Trophoblast cell (in vitro differentiated cells and primary cell): ENCODE results near the gene OARD1.

Experiments used
- DNase-seq, 2 donors: peaks; one replicate each; pipeline ENCODE4 v3.0.0-alpha.2; 2016
- H2AFZ ChIP-seq: 2 replicates; pipeline ENCODE4 v1.6.1; 2013; ENCODE audit warnings: low read length, moderate library complexity, mild to moderate bottlenecking; ENCODE audit not compliant: insufficient read depth, poor library complexity
- H2AK5ac ChIP-seq: 2 replicates; pipeline ENCODE4 v1.6.1; 2013; ENCODE audit warnings: mild to moderate bottlenecking, low read length
- H2BK120ac ChIP-seq: 2 replicates; pipeline ENCODE4 v1.6.1; 2013; ENCODE audit warnings: low read length, mild to moderate bottlenecking, moderate library complexity; ENCODE audit not compliant: insufficient read depth, poor library complexity
- H2BK12ac ChIP-seq: 2 replicates; pipeline ENCODE4 v1.6.1; 2013; ENCODE audit warnings: mild to moderate bottlenecking, low read length, moderate library complexity
- H2BK5ac ChIP-seq: 2 replicates; pipeline ENCODE4 v1.6.1; 2013; ENCODE audit warnings: low read length, low read depth, moderate library complexity, mild to moderate bottlenecking; ENCODE audit not compliant: poor library complexity
- H3K14ac ChIP-seq: 2 replicates; pipeline ENCODE4 v1.6.1; 2013; ENCODE audit warnings: mild to moderate bottlenecking, low read length
- H3K18ac ChIP-seq: 2 replicates; pipeline ENCODE4 v1.6.1; 2013; ENCODE audit warnings: mild to moderate bottlenecking, low read length
- H3K23ac ChIP-seq: 2 replicates; pipeline ENCODE4 v1.6.1; 2013; ENCODE audit warnings: low read length
- H3K27ac ChIP-seq: 2 replicates; pipeline ENCODE4 v1.5.1; 2013; ENCODE audit warnings: low read depth, mild to moderate bottlenecking, inconsistent platforms, low read length, moderate library complexity
- H3K27me3 ChIP-seq: 2 replicates; pipeline ENCODE4 v1.6.1; 2013; ENCODE audit warnings: inconsistent platforms, mild to moderate bottlenecking, low read length, moderate library complexity; ENCODE audit not compliant: insufficient read depth
- H3K36me3 ChIP-seq, 2 experiments: 1 replicate in 1 of 2; 2 replicates in 1 of 2; pipeline ENCODE4 v1.6.1; 2013; ENCODE audit warnings: low read length in 2 of 2, mild to moderate bottlenecking in 2 of 2, moderate library complexity in 1 of 2; ENCODE audit not compliant: insufficient read depth in 2 of 2, control insufficient read depth in 1 of 2
- H3K4ac ChIP-seq: 2 replicates; pipeline ENCODE4 v1.6.1; 2013; ENCODE audit warnings: low read depth, mild to moderate bottlenecking, low read length, moderate library complexity
- H3K4me1 ChIP-seq, 2 experiments: 1 replicate in 1 of 2; 2 replicates in 1 of 2; pipeline ENCODE4 v1.6.1; 2013; ENCODE audit warnings: low read length in 2 of 2, mild to moderate bottlenecking in 2 of 2, moderate library complexity in 1 of 2; ENCODE audit not compliant: insufficient read depth in 2 of 2, control insufficient read depth in 1 of 2
- H3K4me2 ChIP-seq: 2 replicates; pipeline ENCODE4 v1.6.1; 2013; ENCODE audit warnings: inconsistent platforms, mild to moderate bottlenecking, low read length, moderate library complexity
- H3K4me3 ChIP-seq: 2 replicates; pipeline ENCODE4 v1.5.1; 2013; ENCODE audit warnings: mild to moderate bottlenecking, low read depth, low read length, inconsistent platforms
- H3K79me1 ChIP-seq: one replicate; pipeline ENCODE4 v1.6.1; 2013; ENCODE audit warnings: low read length
- H3K79me2 ChIP-seq: 2 replicates; pipeline ENCODE4 v1.6.1; 2013; ENCODE audit warnings: low read length, mild to moderate bottlenecking; ENCODE audit not compliant: control insufficient read depth, insufficient read depth, poor library complexity
- H3K9ac ChIP-seq: 2 replicates; pipeline ENCODE4 v1.6.1; 2013; ENCODE audit warnings: mild to moderate bottlenecking, low read length
- H3K9me3 ChIP-seq: 2 replicates; pipeline ENCODE4 v1.6.1; 2013; ENCODE audit warnings: low read depth, mild to moderate bottlenecking, control low read depth, inconsistent platforms, low read length; ENCODE audit not compliant: insufficient read depth
- H4K12ac ChIP-seq: 2 replicates; pipeline ENCODE4 v1.6.1; 2013; ENCODE audit warnings: low read depth, mild to moderate bottlenecking, low read length, moderate library complexity
- H4K8ac ChIP-seq: 2 replicates; pipeline ENCODE4 v1.6.1; 2013; ENCODE audit warnings: low read depth, mild to moderate bottlenecking, low read length, moderate library complexity
- H4K91ac ChIP-seq: one replicate; pipeline ENCODE4 v1.6.1; 2013; ENCODE audit warnings: low read depth, mild to moderate bottlenecking, low read length, moderate library complexity
- WGBS: extraction: QIAGEN DNeasy Blood & Tissue Kit; methylation state at CpG from one replicate; pipeline ENCODE4 v1.1.7; 2013; ENCODE audit warnings: missing lambda C conversion rate; ENCODE audit not compliant: insufficient read length, insufficient coverage; ENCODE audit errors: extremely low coverage; 5-methylcytosine and 5-hydroxymethylcytosine counted together

OARD1 gene

GRCh38 chr6:41088451-41088850 is 16.3 kb upstream of the OARD1 start:
- no peaks in the 10 kb centered on the region for H3K79me1 ChIP-seq
- no peak overlapping the region for H3K9ac ChIP-seq
- no peak overlapping the region for H2AFZ ChIP-seq
- no peak overlapping the region for H3K14ac ChIP-seq
- H3K79me2 ChIP-seq, result no peaks in the 10 kb centered on the region
- no peak overlapping the region for H2BK12ac ChIP-seq
- H3K9me3 ChIP-seq, result no peaks in the 10 kb centered on the region
- no peak overlapping the region for H2BK120ac ChIP-seq
- H4K8ac ChIP-seq, result no peak overlapping the region
- H3K36me3 ChIP-seq, result peaks cover 28 to 38% of the 10 kb centered on the region in 2 experiments
- WGBS, result no CpG with 5 or more reads among the region's 4 CpGs
- no peak overlapping the region for H3K18ac ChIP-seq
- no peak overlapping the region for H3K4ac ChIP-seq
- H3K4me1 ChIP-seq, result no peaks in the 10 kb centered on the region
- H3K4me2 ChIP-seq, result no peak overlapping the region
- H3K27me3 ChIP-seq, result no peaks in the 10 kb centered on the region
- H3K23ac ChIP-seq, result no peak overlapping the region
- no peak overlapping the region for H2AK5ac ChIP-seq
- no peak overlapping the region for H4K91ac ChIP-seq
- no peak for DNase-seq
- no peak overlapping the region for H3K27ac ChIP-seq
- H3K4me3 ChIP-seq, result no peak overlapping the region
- H4K12ac ChIP-seq, result no peak overlapping the region
- H2BK5ac ChIP-seq, result no peak overlapping the region

GRCh38 chr6:41085182-41085581 is 13.0 kb upstream of the OARD1 start:
- Histone ChIP-seq H3K9ac (no peak overlapping the region), H3K27ac (no peak overlapping the region), H3K18ac (no peak overlapping the region), H3K23ac (no peak overlapping the region), H4K91ac (no peak overlapping the region), H3K9me3 (no peaks in the 10 kb centered on the region), H3K4me1 (no peaks in the 10 kb centered on the region), H3K14ac (no peak overlapping the region), H3K79me2 (peaks cover 2% of the 10 kb centered on the region), H3K4me3 (no peak overlapping the region), H3K27me3 (no peaks in the 10 kb centered on the region), H4K8ac (no peak overlapping the region), H3K79me1 (no peaks in the 10 kb centered on the region), H3K4me2 (no peak overlapping the region), H2BK120ac (no peak overlapping the region), H3K36me3 (peaks cover 26 to 30% of the 10 kb centered on the region in 2 experiments), H2BK12ac (no peak overlapping the region), H2AK5ac (no peak overlapping the region), H4K12ac (no peak overlapping the region), H3K4ac (no peak overlapping the region), H2AFZ (no peak overlapping the region), H2BK5ac (no peak overlapping the region)
- DNase-seq, result no peak

GRCh38 chr6:41083072-41083471 is 10.9 kb upstream of the OARD1 start:
- Histone ChIP-seq H2AK5ac (no peak overlapping the region), H3K9ac (no peak overlapping the region)

GRCh38 chr6:41080621-41081020 is 8.5 kb upstream of the OARD1 start:
- H3K14ac ChIP-seq, result no peak overlapping the region

More at GRCh38 chr6:41083072-41083471, 10.9 kb upstream of the OARD1 start:
- peaks cover 16 to 24% of the 10 kb centered on the region in 2 experiments for H3K36me3 ChIP-seq
- no peak overlapping the region for H2BK12ac ChIP-seq
- no peak overlapping the region for H2BK120ac ChIP-seq
- H3K4me3 ChIP-seq, result no peak overlapping the region
- no peak overlapping the region for H3K14ac ChIP-seq
- no peaks in the 10 kb centered on the region for H3K9me3 ChIP-seq
- DNase-seq, result no peak
- no peaks in the 10 kb centered on the region for H3K79me1 ChIP-seq
- no peak overlapping the region for H4K91ac ChIP-seq
- no peak overlapping the region for H2AFZ ChIP-seq
- no peak overlapping the region for H4K12ac ChIP-seq
- H3K18ac ChIP-seq, result no peak overlapping the region
- H3K27me3 ChIP-seq, result no peaks in the 10 kb centered on the region
- H3K4me2 ChIP-seq, result no peak overlapping the region
- H2BK5ac ChIP-seq, result no peak overlapping the region
- no peak overlapping the region for H3K27ac ChIP-seq
- peaks cover 4% of the 10 kb centered on the region for H3K79me2 ChIP-seq
- H3K23ac ChIP-seq, result no peak overlapping the region
- no peak overlapping the region for H3K4ac ChIP-seq
- no peaks in the 10 kb centered on the region for H3K4me1 ChIP-seq
- no peak overlapping the region for H4K8ac ChIP-seq

More at GRCh38 chr6:41080621-41081020, 8.5 kb upstream of the OARD1 start:
- Histone ChIP-seq H3K79me2 (peaks cover 8% of the 10 kb centered on the region), H4K12ac (no peak overlapping the region), H3K4ac (peak overlapping the region; percentile 72), H2AK5ac (no peak overlapping the region), H3K79me1 (no peaks in the 10 kb centered on the region), H3K4me1 (no peaks in the 10 kb centered on the region), H3K36me3 (peaks cover 16 to 22% of the 10 kb centered on the region in 2 experiments), H4K91ac (no peak overlapping the region), H2BK120ac (no peak overlapping the region), H3K23ac (no peak overlapping the region), H3K4me2 (no peak overlapping the region), H3K18ac (peak overlapping the region; percentile 53), H2BK5ac (no peak overlapping the region), H2AFZ (no peak overlapping the region), H3K27ac (no peak overlapping the region), H2BK12ac (no peak overlapping the region), H3K9ac (no peak overlapping the region), H3K27me3 (no peaks in the 10 kb centered on the region), H4K8ac (no peak overlapping the region), H3K4me3 (no peak overlapping the region), H3K9me3 (no peaks in the 10 kb centered on the region)
- DNase-seq, result no peak
- WGBS, result no CpG with 5 or more reads among the region's 2 CpGs
